ENCODE data around the gene TMEM239. TPM values are rescaled to one million over a fixed set of nuclear protein-coding genes. Genes with fewer than 3 reads are reported as not detected.

Gene TMEM239
- total and polyA plus RNA-seq, 8 donors = 0.18 TPM; not detected in 7

DNA sequence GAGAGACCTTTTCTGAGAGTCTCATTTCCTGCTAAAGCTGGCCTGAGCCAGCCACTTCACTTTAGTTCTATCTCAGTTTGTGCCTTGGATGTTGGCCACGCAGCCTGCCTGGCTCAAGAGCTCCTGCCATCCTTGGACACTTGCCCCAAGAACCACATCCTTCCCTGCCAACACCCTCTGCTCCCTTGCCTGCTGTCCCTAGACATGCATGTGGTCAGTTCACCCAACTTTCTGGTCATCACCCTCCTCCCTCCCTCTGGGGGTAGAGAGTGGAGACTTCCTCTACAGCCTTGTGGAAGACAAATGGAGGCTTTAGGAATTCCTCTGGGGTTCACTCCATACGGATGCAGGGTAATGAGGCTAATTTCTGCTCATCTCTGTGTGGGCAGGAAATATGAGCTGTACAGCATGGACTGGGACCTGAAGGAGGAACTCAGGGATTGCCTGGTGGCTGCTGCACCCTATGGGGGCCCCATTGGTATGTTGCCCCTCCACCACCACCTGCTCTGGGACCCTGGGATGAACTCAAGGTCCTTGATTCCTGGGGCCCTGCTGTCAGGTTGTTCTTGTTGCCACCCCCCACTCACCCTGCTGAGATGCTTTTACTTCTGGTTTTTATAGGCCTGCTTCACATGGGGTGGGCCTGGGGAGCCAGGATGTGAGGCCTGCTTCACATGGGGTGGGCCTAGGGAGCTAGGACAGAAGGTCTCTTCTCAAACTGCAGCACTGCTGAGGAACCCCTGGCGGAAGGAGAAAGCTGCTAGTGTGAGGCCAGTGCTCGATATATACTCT is 43.4 kb downstream of the TMEM239 start:
- 80 to 94% (median 87%) methylated on average over 3 to 4 of the region's 4 CpGs for WGBS, 5 donors
- intact Hi-C loops (cut with DNase I; ENCODE audit: low total_unique reads) = no loop called here
- no peaks in the 10 kb centered on the region for H3K9me3 ChIP-seq
- TF ChIP-seq EP300 (IDR thresholded peaks at IDR 0.05) (peak; percentile 10), POLR2AphosphoS5 (IDR thresholded peaks at IDR 0.05) (no peak), POLR2A (IDR thresholded peaks at IDR 0.05) (no peak)
- DNase-seq = no peak
- no peak overlapping the region for H3K4me3 ChIP-seq
- no peaks in the 10 kb centered on the region for H3K27me3 ChIP-seq
- H3K36me3 ChIP-seq = peaks cover 27 to 55% (median 44%) of the 10 kb centered on the region in 4 donors
- no peak overlapping the region for H3K27ac ChIP-seq
- no peaks in the 10 kb centered on the region for H3K4me1 ChIP-seq

DNA sequence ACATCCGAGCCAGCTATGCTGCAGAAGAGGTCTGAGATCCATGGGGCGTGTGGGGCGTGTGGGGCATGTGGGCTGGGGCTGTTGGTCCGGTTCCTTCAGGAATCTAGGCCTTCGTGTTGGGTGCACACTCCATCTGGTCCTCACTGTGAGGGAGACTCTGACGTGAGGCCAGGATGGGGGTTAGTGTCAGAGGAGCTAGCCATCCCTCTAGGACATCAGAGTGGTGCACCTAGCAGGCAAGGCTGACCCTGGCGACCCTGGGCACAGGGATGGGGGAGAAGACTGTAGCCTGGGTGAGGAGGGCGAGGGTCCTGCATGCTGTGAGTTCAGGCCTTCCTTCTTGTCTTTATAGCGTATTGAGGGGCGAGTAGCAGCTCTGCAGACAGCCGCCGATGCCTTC is 48.5 kb downstream of the TMEM239 start:
- Histone ChIP-seq H3K9me3 (no peaks in the 10 kb centered on the region), H3K27me3 (no peaks in the 10 kb centered on the region), H3K4me1 (peaks cover 0 to 9% (median 0%) of the 10 kb centered on the region in 4 donors), H3K36me3 (peaks cover 37 to 74% (median 69%) of the 10 kb centered on the region in 4 donors), H3K27ac (no peak overlapping the region), H3K4me3 (no peak overlapping the region)
- intact Hi-C loops (cut with DNase I; ENCODE audit: low total_unique reads) = no loop called here
- no peak for TF ChIP-seq POLR2A (IDR thresholded peaks at IDR 0.05)
- TF ChIP-seq EP300 (IDR thresholded peaks at IDR 0.05) = no peak
- TF ChIP-seq, protein P1, sequence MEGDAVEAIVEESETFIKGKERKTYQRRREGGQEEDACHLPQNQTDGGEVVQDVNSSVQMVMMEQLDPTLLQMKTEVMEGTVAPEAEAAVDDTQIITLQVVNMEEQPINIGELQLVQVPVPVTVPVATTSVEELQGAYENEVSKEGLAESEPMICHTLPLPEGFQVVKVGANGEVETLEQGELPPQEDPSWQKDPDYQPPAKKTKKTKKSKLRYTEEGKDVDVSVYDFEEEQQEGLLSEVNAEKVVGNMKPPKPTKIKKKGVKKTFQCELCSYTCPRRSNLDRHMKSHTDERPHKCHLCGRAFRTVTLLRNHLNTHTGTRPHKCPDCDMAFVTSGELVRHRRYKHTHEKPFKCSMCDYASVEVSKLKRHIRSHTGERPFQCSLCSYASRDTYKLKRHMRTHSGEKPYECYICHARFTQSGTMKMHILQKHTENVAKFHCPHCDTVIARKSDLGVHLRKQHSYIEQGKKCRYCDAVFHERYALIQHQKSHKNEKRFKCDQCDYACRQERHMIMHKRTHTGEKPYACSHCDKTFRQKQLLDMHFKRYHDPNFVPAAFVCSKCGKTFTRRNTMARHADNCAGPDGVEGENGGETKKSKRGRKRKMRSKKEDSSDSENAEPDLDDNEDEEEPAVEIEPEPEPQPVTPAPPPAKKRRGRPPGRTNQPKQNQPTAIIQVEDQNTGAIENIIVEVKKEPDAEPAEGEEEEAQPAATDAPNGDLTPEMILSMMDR (IDR thresholded peaks at IDR 0.05) = no peak
- no peak for TF ChIP-seq POLR2AphosphoS5 (IDR thresholded peaks at IDR 0.05)
- WGBS, 5 donors = 94 to 96% (median 95%) methylated on average over 11 to 12 of the region's 12 CpGs
- no peak for DNase-seq

DNA sequence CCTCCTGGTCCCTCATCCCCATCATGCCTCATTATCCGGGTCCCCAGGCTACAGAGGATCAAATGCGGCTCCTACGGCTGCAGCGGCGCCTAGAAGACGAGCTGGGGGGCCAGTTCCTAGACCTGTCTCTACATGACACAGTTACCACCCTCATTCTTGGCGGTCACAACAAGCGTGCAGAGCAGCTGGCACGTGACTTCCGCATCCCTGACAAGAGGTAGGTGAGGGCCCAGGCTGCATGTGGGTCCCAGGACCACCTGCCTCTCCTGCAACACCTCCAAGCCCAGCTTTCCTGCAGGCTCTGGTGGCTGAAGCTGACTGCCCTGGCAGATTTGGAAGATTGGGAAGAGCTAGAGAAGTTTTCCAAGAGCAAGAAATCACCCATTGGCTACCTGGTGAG is 48.9 kb downstream of the TMEM239 start:
- TF ChIP-seq, protein P1 (IDR thresholded peaks at IDR 0.05) = no peak
- TF ChIP-seq POLR2AphosphoS5 (IDR thresholded peaks at IDR 0.05) (no peak), EP300 (IDR thresholded peaks at IDR 0.05) (no peak), POLR2A (IDR thresholded peaks at IDR 0.05) (no peak)
- Histone ChIP-seq H3K4me3 (no peak overlapping the region), H3K27me3 (no peaks in the 10 kb centered on the region), H3K27ac (no peak overlapping the region), H3K9me3 (no peaks in the 10 kb centered on the region), H3K36me3 (peaks cover 37 to 72% (median 68%) of the 10 kb centered on the region in 4 donors), H3K4me1 (peaks cover 0 to 9% (median 1%) of the 10 kb centered on the region in 4 donors)
- DNase-seq = no peak
- intact Hi-C loops (cut with DNase I; ENCODE audit: low total_unique reads) = no loop called here
- 94 to 97% (median 96%) methylated on average over 10 of the region's 10 CpGs for WGBS, 5 donors

DNA sequence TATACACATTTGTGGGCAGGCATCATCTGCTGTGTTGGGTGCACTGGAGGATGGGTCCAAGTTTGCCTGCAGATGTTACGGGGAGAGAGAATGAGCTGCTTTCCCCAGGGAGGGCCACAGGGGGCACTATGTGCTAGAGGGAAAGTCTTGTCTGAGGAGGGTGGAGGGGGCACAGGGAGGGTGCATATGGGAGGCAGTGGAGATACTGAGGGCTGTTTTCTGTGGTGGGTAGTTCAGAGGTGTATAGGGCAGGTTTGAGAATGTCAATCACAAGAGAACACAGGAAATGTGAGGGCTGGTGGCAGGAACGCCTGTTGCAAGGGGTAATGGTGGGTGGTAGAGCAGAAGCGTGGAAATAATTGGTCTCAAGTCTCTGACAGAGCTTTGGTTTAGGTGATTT is 49.5 kb downstream of the TMEM239 start:
- Histone ChIP-seq H3K27me3 (no peaks in the 10 kb centered on the region), H3K4me3 (no peak overlapping the region), H3K36me3 (peaks cover 33 to 66% (median 64%) of the 10 kb centered on the region in 4 donors), H3K27ac (no peak overlapping the region), H3K9me3 (no peaks in the 10 kb centered on the region), H3K4me1 (peaks cover 0 to 10% (median 4%) of the 10 kb centered on the region in 4 donors)
- 85 to 92% (median 91%) methylated on average over 3 of the region's 3 CpGs for WGBS, 5 donors
- TF ChIP-seq, protein P1 (IDR thresholded peaks at IDR 0.05) = no peak
- TF ChIP-seq POLR2AphosphoS5 (IDR thresholded peaks at IDR 0.05) (no peak), EP300 (IDR thresholded peaks at IDR 0.05) (no peak)
- DNase-seq = peak in 1 of 2 donors; percentile 22
- intact Hi-C loops (cut with DNase I; ENCODE audit: low total_unique reads) = no loop called here

DNA sequence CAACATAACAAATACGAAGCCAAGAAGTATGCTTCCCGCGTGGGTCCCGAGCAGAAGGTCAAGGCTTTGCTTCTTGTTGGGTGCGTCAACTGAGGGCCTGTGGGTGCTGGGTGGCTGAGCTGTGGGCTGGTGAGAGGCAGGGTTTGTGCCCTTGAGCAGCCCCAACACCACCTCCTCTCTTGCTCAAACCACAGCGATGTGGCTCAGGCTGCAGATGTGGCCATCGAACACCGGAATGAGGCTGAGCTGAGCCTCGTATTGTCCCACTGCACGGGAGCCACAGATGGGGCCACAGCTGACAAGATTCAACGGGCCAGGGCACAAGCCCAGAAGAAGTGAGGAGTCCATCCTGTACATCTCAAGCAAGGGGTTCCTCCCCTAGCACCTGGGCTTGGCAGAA is 50.1 kb downstream of the TMEM239 start:
- H3K4me1 ChIP-seq = peaks cover 0 to 16% (median 10%) of the 10 kb centered on the region in 4 donors
- no peak for DNase-seq
- peaks cover 27 to 60% (median 58%) of the 10 kb centered on the region in 4 donors for H3K36me3 ChIP-seq
- intact Hi-C loops (cut with DNase I; ENCODE audit: low total_unique reads) = no loop called here
- H3K4me3 ChIP-seq = no peak overlapping the region
- 84 to 95% (median 89%) methylated on average over 10 to 11 of the region's 11 CpGs for WGBS, 5 donors
- H3K27me3 ChIP-seq = no peaks in the 10 kb centered on the region
- no peak for TF ChIP-seq POLR2AphosphoS5 (IDR thresholded peaks at IDR 0.05)
- no peak for TF ChIP-seq POLR2A (IDR thresholded peaks at IDR 0.05)
- TF ChIP-seq EP300 (IDR thresholded peaks at IDR 0.05) = no peak
- TF ChIP-seq, protein P1 (IDR thresholded peaks at IDR 0.05) = no peak
- H3K9me3 ChIP-seq = no peaks in the 10 kb centered on the region
- H3K27ac ChIP-seq = no peak overlapping the region

All from stomach (tissue), 9 donors.